Activated naive CD4-positive, alpha-beta T cell treated with anti-CD3 and anti-CD28 coated beads, Interleukin-2, amount 10 ng/mL, durations not matched to agents 7 days and 5 days (primary cell): Measurements from ENCODE around the gene FOXP1.

Source experiments
- CTCF ChIA-PET: fragments of 350-600 bp; sonication (Branson Sonifier 250); formaldehyde crosslinking; loops from one replicate; lab custom pipeline; 2021; ENCODE audit warnings: antibody characterized with exemption; lab: Charles Lee
- DNase-seq: peaks from one replicate; pipeline ENCODE4 v3.0.0-alpha.2; 2020
- H3K27ac Mint-ChIP-seq: one replicate; pipeline ENCODE4 v1.8.0; 2021; ENCODE audit warnings: mild to moderate bottlenecking, moderate library complexity, mixed read lengths
- H3K27me3 Mint-ChIP-seq: one replicate; pipeline ENCODE4 v1.8.0; 2021; ENCODE audit warnings: mild to moderate bottlenecking, mixed read lengths
- H3K36me3 Mint-ChIP-seq: one replicate; pipeline ENCODE4 v1.8.0; 2021; ENCODE audit warnings: mixed read lengths
- H3K4me1 Mint-ChIP-seq: one replicate; pipeline ENCODE4 v1.8.0; 2021; ENCODE audit warnings: mixed read lengths
- H3K4me3 Mint-ChIP-seq: one replicate; pipeline ENCODE4 v1.8.0; 2021; ENCODE audit warnings: mild to moderate bottlenecking, moderate library complexity, mixed read lengths
- H3K9me3 Mint-ChIP-seq: one replicate; pipeline ENCODE4 v1.8.0; 2021; ENCODE audit warnings: mixed read lengths

FOXP1 gene

DNA sequence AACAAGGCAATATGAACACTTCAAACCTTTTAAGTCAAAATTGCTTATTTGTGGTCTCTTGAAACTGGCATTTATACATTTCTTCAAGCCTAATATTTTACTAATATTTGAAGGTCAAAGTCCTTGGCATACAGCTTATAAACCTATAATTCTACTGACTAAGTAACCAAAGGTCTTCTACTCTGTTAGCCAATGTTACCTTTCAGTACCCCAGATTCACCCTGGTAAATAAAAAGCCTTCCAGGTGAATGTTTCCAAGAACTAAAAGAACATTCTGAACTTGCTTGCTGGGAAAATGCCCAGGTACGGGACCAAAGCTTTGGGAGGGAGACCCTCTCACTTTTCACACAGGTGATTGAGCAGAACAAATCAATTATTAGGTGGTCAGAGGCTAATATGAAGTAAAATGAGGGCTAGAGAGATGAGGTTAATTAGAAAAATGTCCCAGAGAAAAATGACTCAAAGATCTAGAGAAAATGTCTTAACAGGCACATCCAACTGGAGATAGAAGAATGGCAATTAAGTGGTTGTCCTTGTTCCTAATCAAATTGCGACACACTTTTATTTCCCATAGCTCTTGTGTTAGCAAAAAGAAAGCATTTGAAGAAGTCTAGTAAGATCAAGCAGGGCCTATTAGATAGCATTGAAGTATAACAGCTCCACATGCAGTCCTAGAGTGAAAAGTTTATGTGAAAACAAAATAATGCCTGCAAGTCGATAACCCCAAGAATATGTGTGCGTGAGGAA, 232.0 kb downstream of the FOXP1 start:
- Mint-ChIP-seq H3K27ac (peak overlapping the region; percentile 59), H3K27me3 (no peaks in the 10 kb centered on the region), H3K4me3 (no peak overlapping the region), H3K4me1 (peaks cover 18% of the 10 kb centered on the region), H3K9me3 (no peaks in the 10 kb centered on the region), H3K36me3 (peaks cover 8% of the 10 kb centered on the region)
- DNase-seq, result no peak
- CTCF ChIA-PET, result interaction anchor here (1.4 kb wide), 1 partner anchor 9 kb away, joined by 5 read pairs; no protein-coding TSS in a partner anchor

DNA sequence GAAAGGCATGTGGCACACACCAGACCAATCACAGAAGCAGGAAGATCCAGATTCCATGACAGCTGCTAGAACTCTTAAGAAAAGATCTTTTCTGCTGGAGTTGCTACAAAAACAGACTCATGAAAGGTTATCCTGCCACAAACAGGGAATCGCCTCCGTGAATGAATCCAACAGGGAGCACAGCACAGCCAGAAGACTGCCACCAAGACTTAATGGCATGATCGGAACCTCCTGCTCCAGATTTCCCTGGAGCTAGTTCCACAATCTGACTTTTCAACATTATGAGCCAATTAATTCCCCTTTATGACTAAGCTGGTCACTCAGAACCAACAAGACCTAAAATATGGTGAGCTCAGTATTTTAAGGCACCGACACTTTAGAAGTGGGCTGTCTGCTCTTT, 232.5 kb downstream of the FOXP1 start:
- CTCF ChIA-PET, result interaction anchor here (1.4 kb wide), 1 partner anchor 9 kb away, joined by 5 read pairs; no protein-coding TSS in a partner anchor
- no peak overlapping the region for H3K27ac Mint-ChIP-seq
- H3K4me1 Mint-ChIP-seq, result peaks cover 16% of the 10 kb centered on the region
- H3K27me3 Mint-ChIP-seq, result no peaks in the 10 kb centered on the region
- no peaks in the 10 kb centered on the region for H3K9me3 Mint-ChIP-seq
- H3K4me3 Mint-ChIP-seq, result no peak overlapping the region
- H3K36me3 Mint-ChIP-seq, result peaks cover 8% of the 10 kb centered on the region
- DNase-seq, result no peak

DNA sequence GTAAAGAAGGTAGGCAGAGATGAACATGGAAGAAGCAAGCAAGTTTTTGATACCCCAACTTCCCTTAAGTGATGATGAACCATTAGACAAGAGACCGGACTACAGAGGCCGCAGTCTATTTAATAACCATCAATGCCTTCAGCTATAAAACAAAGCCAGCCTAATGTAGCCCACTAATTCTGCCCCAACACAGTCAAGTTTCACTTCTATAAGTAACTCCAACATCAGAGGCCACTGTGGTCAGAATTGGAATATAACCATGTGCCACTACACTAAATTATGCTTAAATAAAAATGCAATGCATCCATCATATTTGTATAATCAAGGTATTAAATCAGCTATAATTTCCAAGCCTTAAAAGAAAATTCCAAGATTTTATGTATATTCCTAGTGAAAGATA, 234.7 kb downstream of the FOXP1 start:
- H3K4me3 Mint-ChIP-seq, result no peak overlapping the region

DNA sequence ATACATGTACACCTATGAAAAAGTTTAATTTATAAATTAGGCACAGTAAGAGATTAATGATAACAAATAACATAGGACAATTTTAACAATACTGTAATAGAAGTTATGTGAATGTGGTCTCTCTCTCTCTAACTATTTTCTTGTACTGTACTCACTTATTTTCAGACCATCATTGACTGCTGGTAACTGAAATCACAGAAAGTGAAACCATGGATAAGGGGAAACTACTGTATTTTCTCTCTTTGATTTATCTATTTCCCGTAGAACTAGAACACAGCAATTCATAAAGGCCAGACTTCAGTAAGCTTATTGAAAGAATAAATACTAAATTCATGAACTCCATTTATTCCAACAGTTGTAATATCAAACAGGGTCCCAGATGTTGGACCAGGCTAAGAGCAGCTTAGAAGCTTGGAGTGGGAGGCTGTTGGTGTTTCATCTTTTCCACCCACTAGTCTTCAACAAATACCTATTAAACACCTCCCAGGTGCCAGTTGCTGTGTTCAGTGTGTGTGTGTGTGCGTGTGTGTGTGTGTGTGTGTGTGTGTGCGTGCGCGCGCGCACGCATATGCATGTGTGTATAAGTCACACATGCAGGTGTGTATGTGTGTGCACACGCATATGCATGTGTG, 235.4 kb downstream of the FOXP1 start:
- H3K36me3 Mint-ChIP-seq, result no peaks in the 10 kb centered on the region
- CTCF ChIA-PET, result interaction anchor here (0.9 kb wide), 1 partner anchor 9 kb away, joined by 3 read pairs; no protein-coding TSS in a partner anchor

More for the DNA sequence above, 234.7 kb downstream of the FOXP1 start:
- CTCF ChIA-PET, result no interaction called here
- Mint-ChIP-seq H3K27me3 (no peaks in the 10 kb centered on the region), H3K4me1 (peaks cover 12% of the 10 kb centered on the region), H3K36me3 (no peaks in the 10 kb centered on the region), H3K27ac (no peak overlapping the region), H3K9me3 (no peaks in the 10 kb centered on the region)
- DNase-seq, result no peak

DNA sequence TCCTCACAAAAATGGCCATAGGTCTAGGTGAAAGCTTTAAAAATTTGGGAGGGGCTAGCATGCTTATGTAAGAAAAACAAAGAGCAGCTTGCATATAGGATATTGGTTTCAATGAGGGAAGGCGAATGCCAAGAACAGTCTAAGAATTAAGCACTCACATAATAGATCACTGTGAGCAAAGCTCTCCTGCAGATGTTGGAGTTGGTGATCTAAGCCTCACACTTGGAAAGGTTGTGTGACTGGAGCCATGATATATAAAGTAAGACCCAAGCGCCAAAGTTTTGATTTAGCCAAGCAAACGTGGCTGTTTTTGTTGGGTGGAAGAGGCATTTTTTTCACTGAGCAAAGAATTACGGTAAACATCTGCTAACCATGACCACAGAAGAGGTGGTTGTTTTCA, 237.5 kb downstream of the FOXP1 start:
- H3K4me1 Mint-ChIP-seq, result peaks cover 12% of the 10 kb centered on the region
- H3K36me3 Mint-ChIP-seq, result peaks cover 2% of the 10 kb centered on the region
- no peak for DNase-seq
- CTCF ChIA-PET, result no interaction called here
- H3K27me3 Mint-ChIP-seq, result no peaks in the 10 kb centered on the region
- peak overlapping the region; percentile 29 for H3K27ac Mint-ChIP-seq
- no peaks in the 10 kb centered on the region for H3K9me3 Mint-ChIP-seq
- H3K4me3 Mint-ChIP-seq, result no peak overlapping the region

More for the DNA sequence above, 235.4 kb downstream of the FOXP1 start:
- peaks cover 12% of the 10 kb centered on the region for H3K4me1 Mint-ChIP-seq
- no peak overlapping the region for H3K27ac Mint-ChIP-seq
- no peak overlapping the region for H3K4me3 Mint-ChIP-seq
- no peaks in the 10 kb centered on the region for H3K9me3 Mint-ChIP-seq
- H3K27me3 Mint-ChIP-seq, result no peaks in the 10 kb centered on the region
- DNase-seq, result no peak

DNA sequence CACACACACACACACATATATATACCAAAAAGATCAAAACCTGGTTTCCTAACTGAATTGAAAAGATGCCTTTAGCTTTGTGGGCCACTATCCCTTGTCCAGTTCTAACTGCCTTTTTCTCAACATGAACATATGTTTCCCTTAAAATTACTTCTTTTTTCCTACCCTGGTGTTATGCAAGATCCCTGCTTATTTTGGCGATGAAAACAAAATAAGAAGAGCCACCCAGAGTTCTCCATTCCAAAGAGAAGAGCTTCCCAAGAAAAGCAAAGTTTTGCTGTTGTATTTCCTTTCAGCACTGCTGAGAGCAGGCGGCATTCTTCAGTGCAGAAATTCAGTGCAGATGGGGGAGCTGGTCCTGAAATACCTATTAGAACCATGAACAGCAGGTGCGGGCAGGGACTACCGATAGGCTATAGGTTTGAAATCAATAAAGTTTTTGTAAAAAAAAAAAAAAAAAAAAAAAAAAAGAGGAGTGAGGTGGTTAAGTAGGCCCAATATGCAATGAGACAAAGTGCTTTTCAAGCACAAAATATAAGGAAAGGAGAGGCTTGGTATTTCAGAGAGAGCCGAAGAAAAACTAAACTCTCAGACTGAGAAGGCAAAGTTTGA, 238.0 kb downstream of the FOXP1 start:
- Mint-ChIP-seq H3K27me3 (no peaks in the 10 kb centered on the region), H3K4me3 (no peak overlapping the region), H3K36me3 (peaks cover 6% of the 10 kb centered on the region), H3K27ac (peak overlapping the region; percentile 29), H3K9me3 (no peaks in the 10 kb centered on the region), H3K4me1 (peaks cover 12% of the 10 kb centered on the region)
- CTCF ChIA-PET, result no interaction called here
- DNase-seq, result no peak

DNA sequence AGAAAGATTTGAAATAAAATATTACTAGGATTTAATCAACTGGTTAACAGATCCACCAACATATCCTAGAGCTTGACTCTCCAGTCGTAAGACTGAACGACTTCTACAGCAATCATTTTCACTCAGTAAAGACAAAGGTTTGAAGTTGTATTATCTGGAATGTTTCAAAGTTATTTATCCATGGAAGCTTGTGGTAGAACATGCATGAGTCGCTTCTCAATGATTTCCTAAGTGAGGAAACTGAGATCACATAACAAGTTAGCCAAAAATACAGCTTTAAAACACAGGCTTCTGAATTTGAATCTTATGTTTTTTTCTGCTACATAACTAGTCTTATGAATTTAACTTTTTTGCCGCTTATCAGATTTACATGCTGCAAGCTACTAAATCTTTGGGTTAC, 241.8 kb downstream of the FOXP1 start:
- Mint-ChIP-seq H3K9me3 (no peaks in the 10 kb centered on the region), H3K4me1 (peaks cover under 1% of the 10 kb centered on the region), H3K27me3 (no peaks in the 10 kb centered on the region), H3K36me3 (peaks cover 6% of the 10 kb centered on the region), H3K27ac (no peak overlapping the region), H3K4me3 (no peak overlapping the region)
- DNase-seq, result no peak
- CTCF ChIA-PET, result no interaction called here

DNA sequence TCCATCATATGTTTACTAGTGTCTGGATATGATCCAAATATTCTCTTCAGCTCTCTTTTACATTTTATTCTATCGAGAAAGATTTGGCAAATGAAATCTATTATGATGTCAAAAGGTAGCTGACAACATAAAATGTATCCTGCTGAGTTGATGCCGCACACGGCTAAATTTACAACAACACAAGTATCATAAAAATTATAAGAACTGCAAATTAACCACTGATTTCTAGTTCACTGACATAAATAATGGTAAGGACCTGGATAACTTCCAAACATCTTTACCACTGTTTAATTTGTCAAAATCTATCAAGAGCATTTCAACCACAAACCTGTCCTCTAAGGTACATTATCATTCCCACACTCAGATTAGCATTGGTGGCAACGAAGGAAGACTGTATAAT, 244.5 kb downstream of the FOXP1 start:
- Mint-ChIP-seq H3K27ac (no peak overlapping the region), H3K36me3 (peaks cover 6% of the 10 kb centered on the region), H3K4me1 (peaks cover 2% of the 10 kb centered on the region), H3K4me3 (no peak overlapping the region), H3K9me3 (no peaks in the 10 kb centered on the region), H3K27me3 (no peaks in the 10 kb centered on the region)
- DNase-seq, result no peak
- CTCF ChIA-PET, result no interaction called here

DNA sequence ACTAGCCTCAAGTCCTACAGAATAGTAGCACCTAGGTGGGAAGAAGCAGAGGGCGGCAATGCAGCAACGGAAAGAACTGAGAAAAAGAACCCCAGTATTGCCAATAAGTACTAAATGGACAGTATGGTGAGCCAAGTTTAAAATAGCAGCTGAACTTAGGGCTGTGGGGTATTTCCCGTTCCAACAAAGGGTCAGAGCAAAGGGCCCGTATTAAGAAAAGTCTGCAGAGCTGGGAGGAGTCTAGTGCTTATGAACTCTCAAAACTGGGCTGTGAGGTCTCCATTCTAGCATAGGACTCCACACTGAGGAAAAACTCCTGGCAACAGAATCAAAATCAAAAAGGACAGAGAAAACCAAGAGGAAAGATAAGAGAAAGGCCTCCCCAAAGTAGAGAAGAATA, 250.7 kb downstream of the FOXP1 start:
- Mint-ChIP-seq H3K27me3 (no peaks in the 10 kb centered on the region), H3K4me1 (peaks cover 2% of the 10 kb centered on the region), H3K27ac (no peak overlapping the region), H3K36me3 (peaks cover 10% of the 10 kb centered on the region), H3K4me3 (no peak overlapping the region), H3K9me3 (peaks cover 6% of the 10 kb centered on the region)
- no peak for DNase-seq
- CTCF ChIA-PET, result no interaction called here

DNA sequence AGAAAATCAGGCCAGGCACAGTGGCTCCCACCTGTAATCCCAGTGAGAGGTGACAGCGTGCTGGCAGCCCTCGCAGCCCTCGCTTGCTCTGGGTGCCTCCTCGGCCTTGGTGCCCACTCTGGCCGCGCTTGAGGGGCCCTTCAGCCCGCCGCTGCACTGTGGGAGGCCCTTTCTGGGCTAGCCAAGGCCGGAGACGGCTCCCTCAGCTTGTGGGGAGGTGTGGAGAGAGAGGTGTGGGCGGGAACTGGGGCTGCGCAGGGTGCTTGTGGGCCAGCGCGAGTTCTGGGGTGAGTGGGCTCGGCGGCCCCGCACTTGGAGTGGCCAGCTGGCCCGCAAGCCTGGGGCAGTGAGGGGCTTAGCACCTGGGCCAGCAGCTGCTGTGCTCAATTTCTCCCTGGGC, 252.6 kb downstream of the FOXP1 start:
- no peaks in the 10 kb centered on the region for H3K27me3 Mint-ChIP-seq
- peaks cover 12% of the 10 kb centered on the region for H3K36me3 Mint-ChIP-seq
- DNase-seq, result no peak
- no peak overlapping the region for H3K27ac Mint-ChIP-seq
- CTCF ChIA-PET, result no interaction called here
- no peaks in the 10 kb centered on the region for H3K4me1 Mint-ChIP-seq
- H3K9me3 Mint-ChIP-seq, result peaks cover 6% of the 10 kb centered on the region
- H3K4me3 Mint-ChIP-seq, result no peak overlapping the region

DNA sequence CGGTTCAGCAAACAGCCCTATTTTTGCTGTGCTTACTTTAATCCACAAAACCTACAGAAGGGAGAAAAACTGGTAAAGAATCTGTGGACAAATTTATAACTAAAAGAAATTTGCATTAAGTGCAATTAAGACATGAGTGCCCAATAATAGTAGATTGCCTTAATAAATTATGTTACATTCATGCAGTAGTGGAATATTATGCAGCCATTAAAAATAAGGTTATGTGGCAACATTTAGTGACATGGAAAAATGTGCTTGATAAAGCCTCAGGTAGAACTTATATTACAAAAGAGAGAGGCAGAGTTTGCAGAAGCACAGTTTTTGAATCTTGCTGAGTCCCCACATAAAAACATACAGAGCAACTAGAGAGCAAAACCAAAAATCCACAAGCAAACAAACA, 253.0 kb downstream of the FOXP1 start:
- H3K4me3 Mint-ChIP-seq, result no peak overlapping the region
- no peaks in the 10 kb centered on the region for H3K27me3 Mint-ChIP-seq
- peaks cover 12% of the 10 kb centered on the region for H3K36me3 Mint-ChIP-seq
- H3K4me1 Mint-ChIP-seq, result no peaks in the 10 kb centered on the region
- DNase-seq, result no peak
- no peak overlapping the region for H3K27ac Mint-ChIP-seq
- H3K9me3 Mint-ChIP-seq, result peaks cover 6% of the 10 kb centered on the region
- CTCF ChIA-PET, result no interaction called here

DNA sequence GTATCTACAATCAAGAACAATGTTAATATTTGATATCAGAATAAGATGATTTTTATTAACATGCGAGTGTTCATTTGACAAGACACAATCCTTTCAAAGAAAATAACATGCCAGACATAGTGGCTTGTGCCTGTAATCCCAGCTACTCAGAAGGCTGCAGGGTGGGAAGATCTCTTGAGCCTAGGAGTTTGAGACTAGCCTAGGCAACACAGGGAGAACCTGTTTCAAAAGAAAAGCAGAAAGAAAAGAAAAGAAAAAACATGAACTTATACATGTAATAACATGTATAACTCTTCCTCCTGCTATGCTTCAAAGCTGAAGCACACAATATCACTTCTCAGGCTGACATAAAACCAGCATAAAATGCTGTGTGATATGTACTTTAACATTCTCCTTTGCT, 253.7 kb downstream of the FOXP1 start:
- Mint-ChIP-seq H3K4me3 (no peak overlapping the region), H3K27ac (no peak overlapping the region), H3K36me3 (peaks cover 12% of the 10 kb centered on the region), H3K27me3 (no peaks in the 10 kb centered on the region), H3K9me3 (peaks cover 6% of the 10 kb centered on the region), H3K4me1 (no peaks in the 10 kb centered on the region)
- CTCF ChIA-PET, result no interaction called here
- no peak for DNase-seq

DNA sequence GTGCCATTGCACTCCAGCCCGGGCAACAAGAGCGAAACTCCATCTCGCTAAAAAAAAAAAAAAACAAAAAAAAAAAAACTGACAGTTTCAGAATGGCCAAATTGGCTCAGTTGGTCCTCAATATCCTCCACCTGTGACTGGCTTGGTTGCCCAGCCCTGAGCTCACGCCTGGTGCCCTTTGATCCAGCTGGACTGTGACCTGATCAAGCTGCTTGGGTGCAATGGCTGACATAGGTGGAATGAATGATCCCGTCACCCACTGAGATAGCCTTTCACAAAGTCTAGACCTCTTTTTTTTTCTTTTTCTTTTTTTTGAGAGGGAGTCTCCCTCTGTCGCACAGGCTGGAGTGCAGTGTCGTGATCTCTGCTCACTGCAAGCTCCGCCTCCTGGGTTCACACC, 254.6 kb downstream of the FOXP1 start:
- Mint-ChIP-seq H3K9me3 (peaks cover 6% of the 10 kb centered on the region), H3K36me3 (peaks cover 12% of the 10 kb centered on the region), H3K27ac (no peak overlapping the region), H3K27me3 (no peaks in the 10 kb centered on the region), H3K4me1 (no peaks in the 10 kb centered on the region), H3K4me3 (no peak overlapping the region)
- DNase-seq, result no peak
- CTCF ChIA-PET, result interaction anchor here (0.6 kb wide), 1 partner anchor 12 kb away, joined by 4 read pairs; no protein-coding TSS in a partner anchor

DNA sequence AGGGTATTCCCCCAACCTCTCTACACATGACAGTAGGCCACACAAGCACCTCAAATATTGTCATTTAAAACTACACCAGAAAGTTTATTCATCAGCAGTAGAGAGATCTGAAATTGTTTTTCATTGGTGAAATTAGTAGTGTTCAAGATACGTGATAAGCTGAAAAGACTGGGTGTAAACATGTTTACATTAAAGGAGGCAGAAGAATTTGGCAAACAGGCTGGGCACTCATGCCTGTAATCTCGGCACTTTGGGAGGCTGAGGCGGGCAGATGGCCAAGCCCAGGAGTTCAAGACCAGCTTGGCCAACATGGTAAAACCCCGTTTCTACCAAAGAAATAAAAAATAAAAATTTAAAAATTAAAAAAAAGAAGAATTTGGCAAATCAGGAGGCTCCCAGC, 255.6 kb downstream of the FOXP1 start:
- peaks cover 6% of the 10 kb centered on the region for H3K9me3 Mint-ChIP-seq
- H3K4me3 Mint-ChIP-seq, result no peak overlapping the region
- CTCF ChIA-PET, result no interaction called here
- peaks cover 12% of the 10 kb centered on the region for H3K36me3 Mint-ChIP-seq
- no peak for DNase-seq
- H3K27ac Mint-ChIP-seq, result no peak overlapping the region
- no peaks in the 10 kb centered on the region for H3K4me1 Mint-ChIP-seq
- no peaks in the 10 kb centered on the region for H3K27me3 Mint-ChIP-seq
